Trophoblast cell (in vitro differentiated cells and primary cell): ENCODE data around the gene ID3.

Experiments used
- DNase-seq, 2 donors: peaks; one replicate each; pipeline ENCODE4 v3.0.0-alpha.2; 2016
- H2AFZ ChIP-seq: 2 replicates; pipeline ENCODE4 v1.6.1; 2013; ENCODE audit warnings: low read length, moderate library complexity, mild to moderate bottlenecking; ENCODE audit not compliant: insufficient read depth, poor library complexity
- H2AK5ac ChIP-seq: 2 replicates; pipeline ENCODE4 v1.6.1; 2013; ENCODE audit warnings: mild to moderate bottlenecking, low read length
- H2BK120ac ChIP-seq: 2 replicates; pipeline ENCODE4 v1.6.1; 2013; ENCODE audit warnings: low read length, mild to moderate bottlenecking, moderate library complexity; ENCODE audit not compliant: insufficient read depth, poor library complexity
- H2BK12ac ChIP-seq: 2 replicates; pipeline ENCODE4 v1.6.1; 2013; ENCODE audit warnings: mild to moderate bottlenecking, low read length, moderate library complexity
- H2BK5ac ChIP-seq: 2 replicates; pipeline ENCODE4 v1.6.1; 2013; ENCODE audit warnings: low read length, low read depth, moderate library complexity, mild to moderate bottlenecking; ENCODE audit not compliant: poor library complexity
- H3K14ac ChIP-seq: 2 replicates; pipeline ENCODE4 v1.6.1; 2013; ENCODE audit warnings: mild to moderate bottlenecking, low read length
- H3K18ac ChIP-seq: 2 replicates; pipeline ENCODE4 v1.6.1; 2013; ENCODE audit warnings: mild to moderate bottlenecking, low read length
- H3K23ac ChIP-seq: 2 replicates; pipeline ENCODE4 v1.6.1; 2013; ENCODE audit warnings: low read length
- H3K27ac ChIP-seq: 2 replicates; pipeline ENCODE4 v1.5.1; 2013; ENCODE audit warnings: low read depth, mild to moderate bottlenecking, inconsistent platforms, low read length, moderate library complexity
- H3K27me3 ChIP-seq: 2 replicates; pipeline ENCODE4 v1.6.1; 2013; ENCODE audit warnings: inconsistent platforms, mild to moderate bottlenecking, low read length, moderate library complexity; ENCODE audit not compliant: insufficient read depth
- H3K36me3 ChIP-seq, 2 experiments: 1 replicate in 1 of 2; 2 replicates in 1 of 2; pipeline ENCODE4 v1.6.1; 2013; ENCODE audit warnings: low read length in 2 of 2, mild to moderate bottlenecking in 2 of 2, moderate library complexity in 1 of 2; ENCODE audit not compliant: insufficient read depth in 2 of 2, control insufficient read depth in 1 of 2
- H3K4ac ChIP-seq: 2 replicates; pipeline ENCODE4 v1.6.1; 2013; ENCODE audit warnings: low read depth, mild to moderate bottlenecking, low read length, moderate library complexity
- H3K4me1 ChIP-seq, 2 experiments: 1 replicate in 1 of 2; 2 replicates in 1 of 2; pipeline ENCODE4 v1.6.1; 2013; ENCODE audit warnings: low read length in 2 of 2, mild to moderate bottlenecking in 2 of 2, moderate library complexity in 1 of 2; ENCODE audit not compliant: insufficient read depth in 2 of 2, control insufficient read depth in 1 of 2
- H3K4me2 ChIP-seq: 2 replicates; pipeline ENCODE4 v1.6.1; 2013; ENCODE audit warnings: inconsistent platforms, mild to moderate bottlenecking, low read length, moderate library complexity
- H3K4me3 ChIP-seq: 2 replicates; pipeline ENCODE4 v1.5.1; 2013; ENCODE audit warnings: mild to moderate bottlenecking, low read depth, low read length, inconsistent platforms
- H3K79me1 ChIP-seq: one replicate; pipeline ENCODE4 v1.6.1; 2013; ENCODE audit warnings: low read length
- H3K79me2 ChIP-seq: 2 replicates; pipeline ENCODE4 v1.6.1; 2013; ENCODE audit warnings: low read length, mild to moderate bottlenecking; ENCODE audit not compliant: control insufficient read depth, insufficient read depth, poor library complexity
- H3K9ac ChIP-seq: 2 replicates; pipeline ENCODE4 v1.6.1; 2013; ENCODE audit warnings: mild to moderate bottlenecking, low read length
- H3K9me3 ChIP-seq: 2 replicates; pipeline ENCODE4 v1.6.1; 2013; ENCODE audit warnings: low read depth, mild to moderate bottlenecking, control low read depth, inconsistent platforms, low read length; ENCODE audit not compliant: insufficient read depth
- H4K12ac ChIP-seq: 2 replicates; pipeline ENCODE4 v1.6.1; 2013; ENCODE audit warnings: low read depth, mild to moderate bottlenecking, low read length, moderate library complexity
- H4K8ac ChIP-seq: 2 replicates; pipeline ENCODE4 v1.6.1; 2013; ENCODE audit warnings: low read depth, mild to moderate bottlenecking, low read length, moderate library complexity
- H4K91ac ChIP-seq: one replicate; pipeline ENCODE4 v1.6.1; 2013; ENCODE audit warnings: low read depth, mild to moderate bottlenecking, low read length, moderate library complexity
- WGBS: extraction: QIAGEN DNeasy Blood & Tissue Kit; methylation state at CpG from one replicate; pipeline ENCODE4 v1.1.7; 2013; ENCODE audit warnings: missing lambda C conversion rate; ENCODE audit not compliant: insufficient read length, insufficient coverage; ENCODE audit errors: extremely low coverage; 5-methylcytosine and 5-hydroxymethylcytosine counted together

Gene ID3

DNA sequence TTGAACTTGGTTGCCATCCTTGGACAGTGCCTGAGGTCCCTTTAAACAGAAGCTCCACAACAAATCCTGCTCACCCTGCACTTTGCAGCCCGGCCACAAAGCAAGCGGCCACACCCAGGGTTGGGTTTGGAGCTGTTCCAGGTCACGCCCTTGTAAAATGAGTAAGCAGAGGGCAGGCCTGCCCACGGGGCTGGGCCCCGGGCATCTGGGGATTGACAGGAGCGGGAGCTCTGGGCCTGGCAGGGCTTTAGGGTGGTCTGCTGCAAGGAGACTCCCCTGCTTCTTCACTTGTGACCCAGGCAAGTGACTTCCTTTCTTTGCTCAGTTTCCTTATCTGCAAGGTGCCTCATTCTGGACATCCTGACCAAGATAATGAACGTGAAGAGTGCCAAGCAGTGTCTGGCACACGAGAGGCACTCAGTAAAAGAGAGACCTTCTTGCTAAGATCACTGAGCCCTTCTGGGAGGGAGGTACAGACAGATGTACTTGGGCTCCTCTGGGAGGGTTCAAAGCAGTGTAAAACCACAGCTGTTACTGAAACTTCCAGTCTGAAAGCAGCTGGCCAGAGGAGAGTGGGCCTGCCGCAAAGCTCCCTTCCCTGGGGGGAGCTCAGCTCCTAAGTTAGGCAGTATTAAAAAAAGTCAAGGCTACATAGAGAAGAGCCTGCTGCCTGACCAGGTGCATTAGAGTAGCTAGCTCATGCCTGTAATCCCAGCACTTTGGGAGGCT lies 30.9 kb downstream of the ID3 start:
- WGBS: no CpG with 5 or more reads among the region's 9 CpGs
- Histone ChIP-seq H4K12ac (no peak overlapping the region), H3K14ac (no peak overlapping the region), H3K18ac (no peak overlapping the region), H4K8ac (no peak overlapping the region), H3K9ac (no peak overlapping the region), H3K23ac (no peak overlapping the region), H3K4me1 (peaks cover 11 to 14% of the 10 kb centered on the region in 2 experiments), H3K79me2 (no peaks in the 10 kb centered on the region), H3K79me1 (peaks cover 5% of the 10 kb centered on the region), H3K27me3 (no peaks in the 10 kb centered on the region), H2BK120ac (no peak overlapping the region), H3K4me3 (no peak overlapping the region), H3K27ac (no peak overlapping the region), H2BK5ac (no peak overlapping the region), H3K4me2 (no peak overlapping the region), H2AFZ (no peak overlapping the region), H3K36me3 (no peaks in the 10 kb centered on the region), H2AK5ac (no peak overlapping the region), H2BK12ac (no peak overlapping the region), H4K91ac (no peak overlapping the region), H3K9me3 (no peaks in the 10 kb centered on the region), H3K4ac (no peak overlapping the region)
- peak; percentile 37 to 57 for DNase-seq

- WGBS: no CpG with 5 or more reads among the region's 6 CpGs
- Histone ChIP-seq H3K79me1 (peaks cover 5% of the 10 kb centered on the region), H3K4me3 (no peak overlapping the region), H3K9ac (no peak overlapping the region), H3K23ac (no peak overlapping the region), H3K79me2 (no peaks in the 10 kb centered on the region), H3K4ac (no peak overlapping the region), H3K36me3 (no peaks in the 10 kb centered on the region), H3K27ac (no peak overlapping the region), H3K27me3 (no peaks in the 10 kb centered on the region), H2AFZ (no peak overlapping the region), H2BK5ac (no peak overlapping the region), H3K4me1 (peaks cover 11 to 14% of the 10 kb centered on the region in 2 experiments), H2AK5ac (no peak overlapping the region), H2BK120ac (no peak overlapping the region), H3K18ac (no peak overlapping the region), H3K9me3 (no peaks in the 10 kb centered on the region), H3K14ac (no peak overlapping the region), H4K8ac (no peak overlapping the region), H2BK12ac (no peak overlapping the region), H4K91ac (no peak overlapping the region), H3K4me2 (no peak overlapping the region), H4K12ac (no peak overlapping the region)
- DNase-seq: no peak
These were observed 31.4 kb downstream of the ID3 start for GRCh38 chr1:23527900-23528249.

- Histone ChIP-seq H2AFZ (no peak overlapping the region), H3K36me3 (no peaks in the 10 kb centered on the region), H3K9me3 (no peaks in the 10 kb centered on the region), H2BK12ac (no peak overlapping the region), H3K4me3 (no peak overlapping the region), H3K79me2 (no peaks in the 10 kb centered on the region), H2BK120ac (no peak overlapping the region), H2BK5ac (no peak overlapping the region), H3K14ac (no peak overlapping the region), H3K79me1 (peaks cover 5% of the 10 kb centered on the region), H3K18ac (no peak overlapping the region), H3K23ac (no peak overlapping the region), H3K27me3 (no peaks in the 10 kb centered on the region), H4K12ac (no peak overlapping the region), H4K91ac (no peak overlapping the region), H3K4me1 (peaks cover 11 to 14% of the 10 kb centered on the region in 2 experiments), H3K27ac (no peak overlapping the region), H3K9ac (no peak overlapping the region), H4K8ac (no peak overlapping the region), H3K4ac (no peak overlapping the region), H2AK5ac (no peak overlapping the region), H3K4me2 (no peak overlapping the region)
- no CpG with 5 or more reads among the region's 7 CpGs for WGBS
- DNase-seq: no peak
These were observed 31.9 kb downstream of the ID3 start for GRCh38 chr1:23527366-23527765.

- no peaks in the 10 kb centered on the region for H3K9me3 ChIP-seq
- no peak overlapping the region for H2AFZ ChIP-seq
- no peak overlapping the region for H4K12ac ChIP-seq
- H4K8ac ChIP-seq: no peak overlapping the region
- no peak for DNase-seq
- peaks cover 10 to 12% of the 10 kb centered on the region in 2 experiments for H3K4me1 ChIP-seq
- no peak overlapping the region for H2BK12ac ChIP-seq
- H4K91ac ChIP-seq: no peak overlapping the region
- no peak overlapping the region for H2BK120ac ChIP-seq
- H3K79me2 ChIP-seq: no peaks in the 10 kb centered on the region
- H3K27me3 ChIP-seq: no peaks in the 10 kb centered on the region
- H3K27ac ChIP-seq: no peak overlapping the region
- H2BK5ac ChIP-seq: no peak overlapping the region
- H3K23ac ChIP-seq: no peak overlapping the region
- no peak overlapping the region for H3K4me3 ChIP-seq
- H3K79me1 ChIP-seq: peaks cover 5% of the 10 kb centered on the region
- H3K18ac ChIP-seq: no peak overlapping the region
- H3K36me3 ChIP-seq: no peaks in the 10 kb centered on the region
- no peak overlapping the region for H3K4me2 ChIP-seq
- WGBS: no CpG with 5 or more reads among the region's 8 CpGs
- H2AK5ac ChIP-seq: no peak overlapping the region
- no peak overlapping the region for H3K14ac ChIP-seq
- no peak overlapping the region for H3K9ac ChIP-seq
- H3K4ac ChIP-seq: no peak overlapping the region
These were observed 32.8 kb downstream of the ID3 start for GRCh38 chr1:23526329-23527041.
